Fibroblast of lung (primary cell): ENCODE data around the gene CLSTN2. TPM values are rescaled to one million over a fixed set of nuclear protein-coding genes. Genes with fewer than 3 reads are reported as not detected.

Source experiments
- DNase-seq, 2 donors: peaks; one replicate each; pipeline versions ENCODE4 v3.0.0 to v3.0.0-alpha.2; 2010; ENCODE audit warnings: low read depth in 2 of 2
- H2AFZ ChIP-seq: 2 replicates; pipeline ENCODE4 v1.5.1; 2012; ENCODE audit warnings: low read length, control low read depth, inconsistent platforms
- H3K27ac ChIP-seq: 2 replicates; pipeline ENCODE4 v1.5.1; 2011; ENCODE audit warnings: low read length, control low read depth; ENCODE audit not compliant: insufficient read depth
- H3K27me3 ChIP-seq: 2 replicates; pipeline ENCODE4 v1.5.1; 2011; ENCODE audit warnings: mild to moderate bottlenecking, low read length; ENCODE audit not compliant: control insufficient read depth, insufficient read depth
- H3K36me3 ChIP-seq: 2 replicates; pipeline ENCODE4 v1.5.1; 2011; ENCODE audit warnings: low read length; ENCODE audit not compliant: control insufficient read depth, insufficient read depth
- H3K4me1 ChIP-seq: 2 replicates; pipeline ENCODE4 v1.5.1; 2011; ENCODE audit warnings: low read length; ENCODE audit not compliant: control insufficient read depth, insufficient read depth; ENCODE audit errors: extremely low read depth
- H3K4me2 ChIP-seq: 2 replicates; pipeline ENCODE4 v1.5.1; 2011; ENCODE audit warnings: low read length, control low read depth; ENCODE audit not compliant: insufficient read depth; ENCODE audit errors: extremely low read depth
- H3K4me3 ChIP-seq, 4 experiments: fragments of 200-600 bp in 1 of 4; sonication (generic) in 1 of 4; replicated peaks in 1 of 4; 2 replicates each; pipeline ENCODE4 v1.5.1; 2011 to 2016; ENCODE audit warnings: low read length in 4 of 4, low read depth in 3 of 4, mild to moderate bottlenecking in 3 of 4, control low read depth in 2 of 4, inconsistent platforms in 1 of 4, mixed read lengths in 1 of 4; ENCODE audit not compliant: insufficient read depth in 1 of 4; ENCODE audit errors: control extremely low read depth in 1 of 4
- H3K79me2 ChIP-seq: 2 replicates; pipeline ENCODE4 v1.5.1; 2012; ENCODE audit warnings: mild to moderate bottlenecking, low read length, inconsistent platforms; ENCODE audit not compliant: control insufficient read depth, insufficient read depth
- H3K9ac ChIP-seq: 2 replicates; pipeline ENCODE4 v1.5.1; 2011; ENCODE audit warnings: mild to moderate bottlenecking, low read length, control low read depth; ENCODE audit not compliant: insufficient read depth
- H3K9me3 ChIP-seq: 2 replicates; pipeline ENCODE4 v1.5.1; 2012; ENCODE audit warnings: low read depth, low read length; ENCODE audit not compliant: control insufficient read depth, insufficient read depth
- H4K20me1 ChIP-seq: 2 replicates; pipeline ENCODE4 v1.5.1; 2011; ENCODE audit warnings: low read length; ENCODE audit not compliant: control insufficient read depth, insufficient read depth; ENCODE audit errors: extremely low read depth
- EZH2 ChIP-seq: IDR thresholded peaks from 2 replicates; pipeline ENCODE4 v1.5.1; 2012; ENCODE audit warnings: low read length, control low read depth, mild to moderate bottlenecking; ENCODE audit errors: missing control alignments
- polyA plus RNA-seq, 2 donors: library from polyadenylated mRNA; depleted of rRNA in 1 of 2; stranded (reverse) in 1 of 2; unstranded in 1 of 2; fragments of >200 nt; gene quantifications; 2 replicates each; pipeline ENCODE4 v1.2.1, GENCODE V29; 2011 to 2012; ENCODE audit warnings: missing spikeins in 1 of 2
- total RNA-seq: library from RNA; depleted of rRNA; stranded (reverse); fragments of >200 nt; gene quantifications from 2 replicates; pipeline ENCODE4 v1.2.1, GENCODE V29; 2014
- TF ChIP-seq, protein P1 (sequence below), 2 donors: IDR thresholded peaks in 1 of 2; conservative IDR thresholded peaks in 1 of 2; 1 replicate in 1 of 2; 2 replicates in 1 of 2; pipeline ENCODE4 v1.5.1; 2011 to 2012; ENCODE audit warnings: low read length in 2 of 2, control low read depth in 1 of 2, inconsistent platforms in 1 of 2, low read depth in 1 of 2, mild to moderate bottlenecking in 1 of 2

Gene CLSTN2
- total and polyA plus RNA-seq, 2 donors (not counting 1 experiment from before 2014, with no cell fraction given), result under 0.01 to 1.3 TPM

- Histone ChIP-seq H3K79me2 (no peaks in the 10 kb centered on the region), H4K20me1 (no peaks in the 10 kb centered on the region), H3K9me3 (no peaks in the 10 kb centered on the region), H3K27me3 (no peaks in the 10 kb centered on the region), H3K27ac (no peak overlapping the region), H3K4me1 (no peaks in the 10 kb centered on the region), H3K4me2 (no peak overlapping the region), H3K4me3 (no peak overlapping the region), H3K9ac (no peak overlapping the region), H3K36me3 (no peaks in the 10 kb centered on the region), H2AFZ (no peak overlapping the region)
- no peak for DNase-seq
- no peak for TF ChIP-seq EZH2
- TF ChIP-seq, protein P1, sequence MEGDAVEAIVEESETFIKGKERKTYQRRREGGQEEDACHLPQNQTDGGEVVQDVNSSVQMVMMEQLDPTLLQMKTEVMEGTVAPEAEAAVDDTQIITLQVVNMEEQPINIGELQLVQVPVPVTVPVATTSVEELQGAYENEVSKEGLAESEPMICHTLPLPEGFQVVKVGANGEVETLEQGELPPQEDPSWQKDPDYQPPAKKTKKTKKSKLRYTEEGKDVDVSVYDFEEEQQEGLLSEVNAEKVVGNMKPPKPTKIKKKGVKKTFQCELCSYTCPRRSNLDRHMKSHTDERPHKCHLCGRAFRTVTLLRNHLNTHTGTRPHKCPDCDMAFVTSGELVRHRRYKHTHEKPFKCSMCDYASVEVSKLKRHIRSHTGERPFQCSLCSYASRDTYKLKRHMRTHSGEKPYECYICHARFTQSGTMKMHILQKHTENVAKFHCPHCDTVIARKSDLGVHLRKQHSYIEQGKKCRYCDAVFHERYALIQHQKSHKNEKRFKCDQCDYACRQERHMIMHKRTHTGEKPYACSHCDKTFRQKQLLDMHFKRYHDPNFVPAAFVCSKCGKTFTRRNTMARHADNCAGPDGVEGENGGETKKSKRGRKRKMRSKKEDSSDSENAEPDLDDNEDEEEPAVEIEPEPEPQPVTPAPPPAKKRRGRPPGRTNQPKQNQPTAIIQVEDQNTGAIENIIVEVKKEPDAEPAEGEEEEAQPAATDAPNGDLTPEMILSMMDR (conservative IDR thresholded peaks at IDR 0.05 in 1 of 2, IDR thresholded peaks at IDR 0.05 in 1 of 2; ENCODE audit: low read depth in 1 of 2, low read length in 2 of 2), result no peak
Observed at GRCh38 chr3:139945386-139945785, 10.4 kb downstream of the CLSTN2 start.

DNA sequence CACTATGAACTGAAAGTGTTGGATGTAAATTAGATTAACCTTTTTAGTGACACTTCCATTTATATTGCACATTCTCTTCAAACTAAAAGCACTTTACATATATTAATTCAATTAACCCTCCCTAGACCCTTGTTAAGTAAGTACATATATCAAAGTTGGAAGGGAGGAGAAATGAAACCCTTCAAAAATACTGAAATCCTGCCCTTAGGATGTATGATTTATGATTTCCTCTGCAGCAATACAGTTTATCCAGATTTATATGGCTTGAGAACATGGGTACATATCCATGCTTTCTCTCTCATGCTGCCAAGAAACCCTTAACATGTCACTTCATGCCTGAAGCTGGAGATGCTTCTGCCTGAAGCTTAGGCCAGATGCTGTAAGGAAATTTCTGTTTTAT is 11.0 kb downstream of the CLSTN2 start:
- TF ChIP-seq, protein P1 (conservative IDR thresholded peaks at IDR 0.05 in 1 of 2, IDR thresholded peaks at IDR 0.05 in 1 of 2; ENCODE audit: low read depth in 1 of 2, low read length in 2 of 2), result no peak
- no peak for TF ChIP-seq EZH2
- no peaks in the 10 kb centered on the region for H3K27me3 ChIP-seq
- H3K27ac ChIP-seq, result no peak overlapping the region
- H3K4me3 ChIP-seq, result no peak overlapping the region
- H3K4me2 ChIP-seq, result no peak overlapping the region
- DNase-seq, result no peak
- H3K79me2 ChIP-seq, result no peaks in the 10 kb centered on the region
- H4K20me1 ChIP-seq, result no peaks in the 10 kb centered on the region
- no peak overlapping the region for H3K9ac ChIP-seq
- H3K36me3 ChIP-seq, result no peaks in the 10 kb centered on the region
- no peaks in the 10 kb centered on the region for H3K9me3 ChIP-seq
- no peaks in the 10 kb centered on the region for H3K4me1 ChIP-seq
- H2AFZ ChIP-seq, result no peak overlapping the region

GRCh38 chr3:139948467-139948866 is 13.5 kb downstream of the CLSTN2 start:
- DNase-seq, result no peak
- no peaks in the 10 kb centered on the region for H3K4me1 ChIP-seq
- no peaks in the 10 kb centered on the region for H3K36me3 ChIP-seq
- H3K4me2 ChIP-seq, result no peak overlapping the region
- no peaks in the 10 kb centered on the region for H4K20me1 ChIP-seq
- no peak overlapping the region for H3K4me3 ChIP-seq
- no peak overlapping the region for H3K9ac ChIP-seq
- no peaks in the 10 kb centered on the region for H3K9me3 ChIP-seq
- TF ChIP-seq, protein P1 (conservative IDR thresholded peaks at IDR 0.05 in 1 of 2, IDR thresholded peaks at IDR 0.05 in 1 of 2; ENCODE audit: low read depth in 1 of 2, low read length in 2 of 2), result no peak
- no peak for TF ChIP-seq EZH2
- H3K79me2 ChIP-seq, result no peaks in the 10 kb centered on the region
- H3K27me3 ChIP-seq, result no peaks in the 10 kb centered on the region
- no peak overlapping the region for H3K27ac ChIP-seq
- H2AFZ ChIP-seq, result no peak overlapping the region
